PC-3 (cell line): ENCODE data around the gene IGFL2. TPM values are rescaled to one million over a fixed set of nuclear protein-coding genes. Genes with fewer than 3 reads are reported as not detected.

ENCODE experiments used
- ATAC-seq: fragments of 200-7000 bp; cut with Tn5 transposase; 2 replicates; pipeline ENCODE4 v1.9.1; 2020; ENCODE audit warnings: mild to moderate bottlenecking, moderate library complexity
- BruUV-seq: library from RNA; stranded (reverse); fragments of 400-500 nt; replicated peaks from 2 replicates; lab custom pipeline; 2021; lab: Mats Ljungman, UMichigan
- CTCF ChIA-PET: fragments of 300-600 bp; sonication (Branson Sonifier 250); formaldehyde crosslinking; loops from one replicate; lab custom pipeline; 2022; ENCODE audit warnings: antibody characterized with exemption; lab: Charles Lee
- POLR2A ChIA-PET: fragments of 300-600 bp; sonication (Branson Sonifier 250); formaldehyde crosslinking; loops from one replicate; lab custom pipeline; 2022; ENCODE audit warnings: antibody characterized with exemption; ENCODE audit not compliant: unreplicated experiment; lab: Charles Lee
- DNase-seq: peaks from one replicate; pipeline ENCODE4 v3.0.0-alpha.2; 2015
- H2AFZ ChIP-seq: fragments of 300-600 bp; sonication (generic); 2 replicates; pipeline ENCODE4 v1.6.0; 2016; ENCODE audit warnings: antibody characterized with exemption, low read length
- H3F3A ChIP-seq: fragments of 300-600 bp; sonication (generic); one replicate; pipeline ENCODE4 v1.6.0; 2017; ENCODE audit warnings: antibody characterized with exemption, low read length, control low read depth, mild to moderate bottlenecking; ENCODE audit not compliant: unreplicated experiment
- H3K27ac ChIP-seq: fragments of 300-600 bp; sonication (generic); 2 replicates; pipeline ENCODE4 v1.5.1; 2016; ENCODE audit warnings: mild to moderate bottlenecking, low read length
- H3K27me3 ChIP-seq: fragments of 300-600 bp; sonication (generic); 2 replicates; pipeline ENCODE4 v1.6.1; 2016; ENCODE audit warnings: low read length, mixed read lengths
- H3K36me3 ChIP-seq: fragments of 300-600 bp; sonication (generic); 2 replicates; pipeline ENCODE4 v1.6.1; 2016; ENCODE audit warnings: low read depth, mixed run types, low read length, mixed read lengths
- H3K4me1 ChIP-seq: fragments of 300-600 bp; sonication (generic); 2 replicates; pipeline ENCODE4 v1.5.1; 2016; ENCODE audit warnings: low read length; ENCODE audit not compliant: insufficient read depth
- H3K4me2 ChIP-seq: fragments of 300-600 bp; sonication (generic); 2 replicates; pipeline ENCODE4 v1.6.0; 2016; ENCODE audit warnings: low read length
- H3K4me3 ChIP-seq: fragments of 300-600 bp; sonication (generic); 2 replicates; pipeline ENCODE4 v1.5.1; 2016; ENCODE audit warnings: mild to moderate bottlenecking, low read length, mixed read lengths
- H3K79me2 ChIP-seq: fragments of 300-600 bp; sonication (generic); 2 replicates; pipeline ENCODE4 v1.6.1; 2017; ENCODE audit warnings: low read length, mixed read lengths
- H3K9ac ChIP-seq: fragments of 300-600 bp; sonication (generic); 2 replicates; pipeline ENCODE4 v1.6.0; 2016; ENCODE audit warnings: mild to moderate bottlenecking, low read length
- H3K9me2 ChIP-seq: fragments of 300-600 bp; sonication (generic); replicated peaks from 2 replicates; pipeline ENCODE4 v1.6.1; 2016; ENCODE audit warnings: mixed run types, low read length, mixed read lengths
- H3K9me3 ChIP-seq: fragments of 300-600 bp; sonication (generic); 2 replicates; pipeline ENCODE4 v1.6.1; 2016; ENCODE audit warnings: low read length, mixed read lengths
- H4K20me1 ChIP-seq: fragments of 300-600 bp; sonication (generic); 2 replicates; pipeline ENCODE4 v1.6.1; 2016; ENCODE audit warnings: low read length, mixed read lengths
- EZH2 ChIP-seq: fragments of 300-600 bp; sonication (generic); IDR thresholded peaks from one replicate; pipeline ENCODE4 v1.6.1; 2017; ENCODE audit warnings: antibody characterized with exemption, mild to moderate bottlenecking, low read length; ENCODE audit not compliant: unreplicated experiment
- EZH2phosphoT487 ChIP-seq: fragments of 300-600 bp; sonication (generic); IDR thresholded peaks from 2 replicates; pipeline ENCODE4 v1.6.1; 2018; ENCODE audit warnings: mild to moderate bottlenecking, antibody characterized with exemption, low read length, borderline replicate concordance
- intact Hi-C: fragments of 100-400 bp; cut with micrococcal nuclease; formaldehyde crosslinking; loops from 2 replicates; pipeline ENCODE4 v1.9.0; 2023
- total RNA-seq: library from RNA; depleted of rRNA; stranded (reverse); fragments of >200 nt; gene quantifications from 2 replicates; pipeline ENCODE4 v1.2.3, GENCODE V29; 2014
- TF ChIP-seq, protein P1 (sequence below): fragments of 300-600 bp; sonication (generic); conservative IDR thresholded peaks from 2 replicates; pipeline ENCODE4 v1.5.1; 2017; ENCODE audit warnings: antibody characterized with exemption, low read depth, mild to moderate bottlenecking, low read length

IGFL2 gene
- total RNA-seq, 1 experiment from 2014 or later = not detected

DNA sequence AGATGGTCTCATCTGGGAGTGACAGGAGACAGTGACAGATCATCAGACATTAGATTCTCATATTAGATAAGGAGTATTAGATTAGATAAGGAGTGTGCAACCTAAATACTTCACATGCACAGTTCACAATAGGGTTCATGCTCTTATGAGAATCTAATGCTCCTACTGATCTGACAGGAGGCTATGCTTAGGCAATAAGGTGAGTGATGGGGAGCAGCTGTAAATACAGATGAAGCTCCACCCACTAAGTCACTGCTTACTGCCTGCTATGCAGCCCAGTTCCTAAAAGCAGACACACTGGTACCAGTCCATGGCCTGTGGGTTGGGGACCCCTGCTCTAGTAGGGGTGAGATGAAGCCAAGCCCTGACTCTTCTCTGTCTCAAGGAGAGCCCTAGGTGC, 13.5 kb upstream of the IGFL2 start:
- no peak for DNase-seq
- H3K9ac ChIP-seq = no peak overlapping the region
- no peaks in the 10 kb centered on the region for H3K9me2 ChIP-seq
- no peak overlapping the region for H3K4me2 ChIP-seq
- H3K9me3 ChIP-seq = no peaks in the 10 kb centered on the region
- no peaks in the 10 kb centered on the region for H3K36me3 ChIP-seq
- BruUV-seq = no TSS peak
- no peak for ATAC-seq
- no peak for TF ChIP-seq EZH2
- no peak for TF ChIP-seq EZH2phosphoT487
- TF ChIP-seq, protein P1, sequence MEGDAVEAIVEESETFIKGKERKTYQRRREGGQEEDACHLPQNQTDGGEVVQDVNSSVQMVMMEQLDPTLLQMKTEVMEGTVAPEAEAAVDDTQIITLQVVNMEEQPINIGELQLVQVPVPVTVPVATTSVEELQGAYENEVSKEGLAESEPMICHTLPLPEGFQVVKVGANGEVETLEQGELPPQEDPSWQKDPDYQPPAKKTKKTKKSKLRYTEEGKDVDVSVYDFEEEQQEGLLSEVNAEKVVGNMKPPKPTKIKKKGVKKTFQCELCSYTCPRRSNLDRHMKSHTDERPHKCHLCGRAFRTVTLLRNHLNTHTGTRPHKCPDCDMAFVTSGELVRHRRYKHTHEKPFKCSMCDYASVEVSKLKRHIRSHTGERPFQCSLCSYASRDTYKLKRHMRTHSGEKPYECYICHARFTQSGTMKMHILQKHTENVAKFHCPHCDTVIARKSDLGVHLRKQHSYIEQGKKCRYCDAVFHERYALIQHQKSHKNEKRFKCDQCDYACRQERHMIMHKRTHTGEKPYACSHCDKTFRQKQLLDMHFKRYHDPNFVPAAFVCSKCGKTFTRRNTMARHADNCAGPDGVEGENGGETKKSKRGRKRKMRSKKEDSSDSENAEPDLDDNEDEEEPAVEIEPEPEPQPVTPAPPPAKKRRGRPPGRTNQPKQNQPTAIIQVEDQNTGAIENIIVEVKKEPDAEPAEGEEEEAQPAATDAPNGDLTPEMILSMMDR = no peak
- H3K4me1 ChIP-seq = peaks cover 11% of the 10 kb centered on the region; the same call in 1 of the 2 replicates
- no peak overlapping the region for H3K4me3 ChIP-seq
- H2AFZ ChIP-seq = no peak overlapping the region
- H4K20me1 ChIP-seq = no peaks in the 10 kb centered on the region
- no peak overlapping the region for H3K27ac ChIP-seq
- no peaks in the 10 kb centered on the region for H3F3A ChIP-seq
- ChIA-PET POLR2A (no interaction called here), CTCF (no interaction called here)
- H3K27me3 ChIP-seq = peaks cover 9% of the 10 kb centered on the region; the same call in 1 of the 2 replicates
- intact Hi-C loops = no loop called here
- H3K79me2 ChIP-seq = no peaks in the 10 kb centered on the region

DNA sequence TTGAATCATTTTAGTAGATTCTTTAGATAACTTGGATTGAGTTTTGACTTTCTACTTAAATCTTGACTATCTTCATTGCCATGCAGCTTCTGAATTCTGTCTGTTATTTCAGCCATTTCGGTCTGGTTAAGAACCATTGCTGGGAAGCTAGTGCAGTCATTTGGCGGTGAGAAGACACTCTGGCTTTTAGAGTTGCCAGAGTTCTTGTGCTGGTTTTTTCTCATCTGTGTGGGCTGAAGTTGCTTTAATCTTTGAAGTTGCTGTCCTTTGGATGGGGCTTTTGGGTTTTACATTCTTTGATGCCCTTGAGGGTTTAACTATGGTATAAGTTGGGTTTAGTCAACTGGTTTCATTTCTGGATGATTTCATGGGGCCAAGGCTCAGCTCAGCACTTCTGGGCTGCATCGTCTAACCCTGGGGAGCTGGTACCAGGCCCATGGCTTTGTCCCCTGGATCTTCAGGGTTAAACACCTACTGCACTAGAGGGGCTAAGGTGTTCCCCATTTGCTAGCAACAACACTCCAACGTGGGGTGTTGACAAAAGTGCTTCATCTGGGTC, 10.0 kb upstream of the IGFL2 start:
- ATAC-seq = no peak
- Histone ChIP-seq H3K27me3 (no peaks in the 10 kb centered on the region), H3K4me2 (no peak overlapping the region), H2AFZ (no peak overlapping the region), H3K9me2 (no peaks in the 10 kb centered on the region), H4K20me1 (no peaks in the 10 kb centered on the region), H3K4me1 (peaks cover 9% of the 10 kb centered on the region; the same call in 1 of the 2 replicates), H3K9ac (no peak overlapping the region), H3K4me3 (no peak overlapping the region), H3K79me2 (no peaks in the 10 kb centered on the region), H3K9me3 (no peaks in the 10 kb centered on the region), H3K27ac (no peak overlapping the region), H3F3A (no peaks in the 10 kb centered on the region), H3K36me3 (no peaks in the 10 kb centered on the region)
- BruUV-seq = no TSS peak
- TF ChIP-seq EZH2phosphoT487 = no peak
- TF ChIP-seq, protein P1 = no peak
- TF ChIP-seq EZH2 = no peak
- POLR2A ChIA-PET = no interaction called here
- intact Hi-C loops = no loop called here
- CTCF ChIA-PET = no interaction called here
- no peak for DNase-seq

DNA sequence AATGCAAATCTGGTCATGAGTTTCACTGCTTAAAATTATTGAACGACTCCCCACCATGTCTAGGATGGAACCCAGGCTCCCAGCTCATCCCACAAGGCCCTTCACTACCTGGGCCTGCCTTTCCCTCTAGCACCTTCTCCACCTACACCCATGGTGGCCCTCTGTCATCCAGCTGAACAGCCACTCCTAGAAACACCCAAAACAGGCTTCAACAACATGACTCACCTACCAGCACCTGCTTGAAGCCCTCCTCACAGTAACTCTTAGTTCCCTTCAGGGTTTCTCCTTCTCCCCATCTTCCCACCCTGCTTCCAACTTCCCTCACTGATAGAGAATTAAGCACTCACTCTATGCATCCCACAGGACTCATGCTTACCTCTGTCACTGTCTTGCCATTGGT, 6.6 kb upstream of the IGFL2 start:
- ChIA-PET POLR2A (no interaction called here), CTCF (no interaction called here)
- no peaks in the 10 kb centered on the region for H3F3A ChIP-seq
- BruUV-seq = no TSS peak
- H3K79me2 ChIP-seq = no peaks in the 10 kb centered on the region
- no peak overlapping the region for H3K9ac ChIP-seq
- DNase-seq (no peak), ATAC-seq (no peak)
- peaks cover 5% of the 10 kb centered on the region; the same call in 1 of the 2 replicates for H3K27me3 ChIP-seq
- H3K9me3 ChIP-seq = no peaks in the 10 kb centered on the region
- H3K4me2 ChIP-seq = no peak overlapping the region
- TF ChIP-seq, protein P1 = no peak
- no peak for TF ChIP-seq EZH2phosphoT487
- no peak for TF ChIP-seq EZH2
- H3K9me2 ChIP-seq = no peaks in the 10 kb centered on the region
- H3K27ac ChIP-seq = no peak overlapping the region
- no peaks in the 10 kb centered on the region for H4K20me1 ChIP-seq
- H2AFZ ChIP-seq = no peak overlapping the region
- no peaks in the 10 kb centered on the region for H3K4me1 ChIP-seq
- no peak overlapping the region for H3K4me3 ChIP-seq
- intact Hi-C loops = no loop called here
- H3K36me3 ChIP-seq = no peaks in the 10 kb centered on the region
